MG63 (cell line): ENCODE results near the gene ZSCAN9. TPM values are rescaled to one million over a fixed set of nuclear protein-coding genes. Genes with fewer than 3 reads are reported as not detected.
A peak's percentile ranks its signal among the peaks of the same experiment; 100 is the strongest.

Source experiments
- DNase-seq: peaks from one replicate; pipeline ENCODE4 v3.0.0-alpha.2; 2020
- H3K27me3 ChIP-seq: fragments of 250-450 bp; sonication (Bioruptor Pico); 2 replicates; pipeline ENCODE4 v1.5.1; 2020; ENCODE audit warnings: mild to moderate bottlenecking, moderate library complexity
- H3K36me3 ChIP-seq: fragments of 250-450 bp; sonication (Bioruptor Pico); 2 replicates; pipeline ENCODE4 v1.5.1; 2020; ENCODE audit warnings: mild to moderate bottlenecking, moderate library complexity
- H3K4me3 ChIP-seq: fragments of 250-450 bp; sonication (Bioruptor Pico); 2 replicates; pipeline ENCODE4 v1.5.1; 2020; ENCODE audit warnings: mild to moderate bottlenecking, moderate library complexity
- H3K9me3 ChIP-seq: fragments of 250-450 bp; sonication (Bioruptor Pico); 2 replicates; pipeline ENCODE4 v1.5.1; 2020; ENCODE audit warnings: mild to moderate bottlenecking, moderate library complexity
- total RNA-seq: library from RNA; depleted of rRNA; stranded (reverse); fragments of >200 nt; shearing (Covaris generic); gene quantifications from 2 replicates; pipeline ENCODE4 v1.2.3, GENCODE V29; 2014; ENCODE audit warnings: low replicate concordance

ZSCAN9 gene
- total RNA-seq, 1 experiment from 2014 or later = 6.8 TPM

DNA sequence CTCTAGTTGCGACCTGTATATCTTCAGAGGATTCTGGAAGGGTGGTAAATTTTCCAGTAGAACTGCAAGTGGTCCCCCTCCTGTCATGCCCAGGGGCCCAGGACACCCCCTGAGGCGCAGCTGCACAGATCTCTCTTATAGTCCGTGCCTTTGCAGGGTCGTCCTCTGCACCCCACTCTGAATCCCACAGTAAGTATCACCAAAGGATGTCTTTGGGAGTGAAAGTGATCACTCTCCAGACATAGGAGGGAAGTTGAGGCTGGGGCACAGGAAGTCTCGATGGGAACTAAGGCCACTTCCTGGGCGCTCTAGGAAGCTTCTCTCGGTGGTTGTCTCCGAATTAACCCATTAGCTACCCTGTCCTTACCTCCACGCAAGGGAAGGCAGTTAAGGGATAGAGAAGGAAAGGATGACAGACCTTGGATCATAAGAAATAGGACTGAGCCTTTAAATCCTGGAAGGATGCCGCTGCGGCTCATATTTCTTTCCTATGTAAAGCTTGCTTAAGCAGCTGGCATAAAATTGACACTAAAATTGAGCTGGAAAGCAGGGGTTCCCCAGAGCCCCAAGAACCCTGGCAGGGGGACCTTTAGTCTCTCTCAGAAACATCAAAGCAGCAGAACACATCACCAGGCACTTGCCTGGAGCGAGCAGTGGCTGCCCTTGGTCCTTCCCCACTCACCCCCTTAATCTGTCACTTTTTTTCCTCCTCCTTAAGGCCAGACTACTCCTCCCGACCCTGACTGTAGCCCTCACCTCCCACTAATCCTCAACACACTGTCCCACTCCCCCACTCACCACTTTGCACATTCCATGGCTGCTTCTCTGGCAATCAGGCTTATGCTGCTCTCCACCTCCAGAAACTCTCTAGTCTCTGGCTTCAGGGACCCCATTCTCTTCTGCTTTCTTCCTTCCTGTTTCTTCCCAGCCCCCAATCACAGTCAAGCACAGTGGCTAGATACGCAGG, 27.2 kb downstream of the ZSCAN9 start, which contains the start of gene ZKSCAN4:
Gene ZKSCAN4 (minus strand): TSS at position 261 of the 967 bp plus-strand sequence. CDS start 289 bp downstream, outside the sequence.
- Histone ChIP-seq H3K9me3 (no peaks in the 10 kb centered on the region), H3K36me3 (0 out of 2 replicates have a peak, but pooled peaks cover 2% of the 10 kb centered on the region), H3K4me3 (peak within 1 kb of the TSS; percentile 79), H3K27me3 (no peaks in the 10 kb centered on the region)
- peak; percentile 74 for DNase-seq

DNA sequence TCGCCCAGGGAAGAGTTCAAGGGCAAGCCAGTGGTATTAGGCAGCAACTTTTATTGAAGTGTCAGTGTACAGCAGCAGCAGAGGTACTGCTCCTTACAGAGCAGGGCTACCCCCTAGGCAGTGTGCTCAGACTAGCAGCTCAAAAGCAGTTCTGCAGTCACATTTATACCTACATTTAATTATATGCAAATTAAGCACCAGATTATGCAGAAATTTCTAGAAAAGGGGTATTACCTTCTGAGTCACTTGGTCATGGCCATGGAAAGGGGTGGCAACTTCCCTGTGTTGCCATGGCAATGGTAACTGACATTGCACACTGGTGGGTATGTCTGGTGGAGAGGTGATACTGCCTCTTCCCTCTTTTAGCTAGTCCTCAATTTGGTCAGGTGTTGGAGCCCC, 29.0 kb downstream of the ZSCAN9 start:
- 0 out of 2 replicates have a peak, but pooled peaks cover 2% of the 10 kb centered on the region for H3K36me3 ChIP-seq
- H3K4me3 ChIP-seq = no peak overlapping the region
- H3K9me3 ChIP-seq = no peaks in the 10 kb centered on the region
- no peaks in the 10 kb centered on the region for H3K27me3 ChIP-seq
- DNase-seq = no peak

GRCh38 chr6:28257042-28257441, 32.0 kb downstream of the ZSCAN9 start:
- Histone ChIP-seq H3K27me3 (no peaks in the 10 kb centered on the region), H3K4me3 (no peak overlapping the region), H3K36me3 (no peaks in the 10 kb centered on the region), H3K9me3 (no peaks in the 10 kb centered on the region)
- DNase-seq = no peak

GRCh38 chr6:28258877-28259777, 34.1 kb downstream of the ZSCAN9 start, which contains the start of gene NKAPL:
TSS of gene NKAPL (plus strand) at chr6:28259297. CDS start at chr6:28259372, 75 bp downstream.
- H3K36me3 ChIP-seq = no peaks in the 10 kb centered on the region
- no peak within 1 kb of the TSS for H3K4me3 ChIP-seq
- no peaks in the 10 kb centered on the region for H3K27me3 ChIP-seq
- no peak for DNase-seq
- H3K9me3 ChIP-seq = no peaks in the 10 kb centered on the region

GRCh38 chr6:28263922-28264321, 38.8 kb downstream of the ZSCAN9 start:
- H3K36me3 ChIP-seq = no peaks in the 10 kb centered on the region
- H3K9me3 ChIP-seq = no peaks in the 10 kb centered on the region
- no peaks in the 10 kb centered on the region for H3K27me3 ChIP-seq
- DNase-seq = no peak
- no peak overlapping the region for H3K4me3 ChIP-seq

DNA sequence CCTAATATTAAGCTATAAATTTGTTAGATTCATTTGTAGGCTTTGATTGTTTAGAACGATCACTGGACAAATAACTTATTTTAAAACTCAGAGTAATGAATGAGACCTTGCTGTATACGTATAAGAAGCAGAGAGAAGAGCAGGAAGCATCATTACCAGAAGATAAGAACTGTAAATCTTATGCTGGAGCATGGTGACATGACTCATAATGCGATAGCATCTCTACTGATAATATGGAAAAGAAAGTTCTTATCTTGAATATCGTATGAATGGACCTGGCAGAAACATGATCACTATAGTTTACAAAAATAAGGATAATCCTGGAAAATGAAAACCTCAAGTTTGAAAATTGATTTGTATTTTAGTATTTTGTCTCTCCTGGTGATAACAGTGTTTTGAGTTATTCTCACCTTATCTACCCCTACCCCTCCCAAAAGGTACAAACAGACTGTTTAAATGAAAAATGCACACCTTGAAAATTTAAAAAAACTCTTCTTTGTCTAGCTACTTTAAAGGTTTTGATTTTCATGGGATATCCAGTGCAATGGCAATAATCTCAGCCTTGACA, 39.8 kb downstream of the ZSCAN9 start:
- Histone ChIP-seq H3K4me3 (no peak overlapping the region), H3K27me3 (no peaks in the 10 kb centered on the region), H3K36me3 (0 out of 2 replicates have a peak, but pooled peaks cover under 1% of the 10 kb centered on the region), H3K9me3 (peaks cover 2% of the 10 kb centered on the region)
- DNase-seq = no peak

DNA sequence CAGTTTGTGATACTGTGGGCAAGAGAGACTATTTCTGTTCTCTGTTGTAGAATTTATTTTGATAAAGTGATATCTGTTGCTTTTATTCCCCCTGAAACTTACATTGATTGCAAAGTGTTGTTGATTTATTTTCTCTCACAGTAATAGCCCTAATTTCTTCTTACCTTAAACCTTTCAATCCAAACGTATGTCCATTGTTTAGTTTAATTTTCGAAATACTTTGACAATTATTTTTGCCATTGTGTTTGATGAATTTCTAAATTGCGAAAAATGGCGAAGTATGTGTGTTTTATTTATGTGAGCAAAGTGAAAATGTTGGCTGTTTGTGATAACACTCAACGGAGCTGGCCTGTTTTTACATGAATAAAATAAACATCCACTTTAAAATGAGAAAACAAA, 41.5 kb downstream of the ZSCAN9 start:
- Histone ChIP-seq H3K4me3 (peak overlapping the region; percentile 71), H3K9me3 (peaks cover 2% of the 10 kb centered on the region), H3K27me3 (no peaks in the 10 kb centered on the region), H3K36me3 (0 out of 2 replicates have a peak, but pooled peaks cover 3% of the 10 kb centered on the region)
- no peak for DNase-seq

DNA sequence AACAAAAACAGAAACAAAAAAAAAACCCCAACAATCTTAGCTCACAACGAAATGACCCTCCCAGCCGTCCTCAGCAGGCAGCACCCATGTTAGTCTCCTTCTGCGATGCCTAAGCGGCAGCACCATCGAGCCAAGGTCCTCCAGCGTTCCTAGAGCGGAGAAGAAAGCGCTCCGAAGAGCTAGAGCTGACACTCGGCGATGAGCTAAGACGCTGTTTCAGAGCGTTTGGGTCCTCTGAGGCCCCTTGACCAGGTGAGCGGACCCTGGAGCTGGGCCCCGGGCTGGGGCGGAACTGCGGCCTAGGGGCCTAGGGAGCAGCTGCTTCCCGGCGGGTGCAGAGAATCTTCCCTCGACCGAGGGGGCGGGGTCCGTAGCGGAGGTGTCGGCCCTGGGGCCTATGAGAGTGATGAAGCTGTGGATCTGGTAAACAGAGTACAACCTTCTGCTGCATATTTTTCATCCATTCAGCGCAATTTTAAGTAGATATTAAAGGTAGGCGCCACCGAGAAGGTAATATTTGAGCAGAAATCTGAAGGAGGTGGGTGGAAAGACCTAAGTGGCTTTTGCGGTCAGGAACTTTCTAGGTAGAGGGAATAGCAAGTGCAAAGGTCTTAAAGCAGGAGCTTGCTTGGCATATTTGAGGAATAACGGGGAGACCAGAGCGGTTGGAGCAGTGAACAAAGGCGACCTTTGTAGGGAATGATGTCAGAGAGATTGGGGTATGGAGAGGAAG, 42.1 kb downstream of the ZSCAN9 start, which contains the start of gene ZSCAN26:
Gene ZSCAN26 (plus strand): TSS at position 182 of the 733 bp plus-strand sequence. CDS start 4,777 bp downstream, outside the sequence.
- no peaks in the 10 kb centered on the region for H3K27me3 ChIP-seq
- peaks cover 2% of the 10 kb centered on the region for H3K9me3 ChIP-seq
- peak within 1 kb of the TSS; percentile 71 for H3K4me3 ChIP-seq
- H3K36me3 ChIP-seq = 0 out of 2 replicates have a peak, but pooled peaks cover 3% of the 10 kb centered on the region
- DNase-seq = peak; percentile 81

- Histone ChIP-seq H3K36me3 (peaks cover 5% of the 10 kb centered on the region; the same call in 1 of the 2 replicates), H3K9me3 (peaks cover 2% of the 10 kb centered on the region)
- no peak for DNase-seq
Measured at GRCh38 chr6:28267695-28268059, 42.6 kb downstream of the ZSCAN9 start.

GRCh38 chr6:28269492-28269891, 44.4 kb downstream of the ZSCAN9 start:
- Histone ChIP-seq H3K36me3 (peaks cover 7% of the 10 kb centered on the region; the same call in 1 of the 2 replicates), H3K9me3 (peaks cover 2% of the 10 kb centered on the region), H3K27me3 (no peaks in the 10 kb centered on the region), H3K4me3 (no peak overlapping the region)
- peak; percentile 32 for DNase-seq

More at GRCh38 chr6:28267695-28268059, 42.6 kb downstream of the ZSCAN9 start:
- H3K27me3 ChIP-seq = no peaks in the 10 kb centered on the region
- peak overlapping the region; percentile 71 for H3K4me3 ChIP-seq

GRCh38 chr6:28274888-28275287, 49.8 kb downstream of the ZSCAN9 start:
- H3K36me3 ChIP-seq = peaks cover 12% of the 10 kb centered on the region
- no peak for DNase-seq
- H3K27me3 ChIP-seq = no peaks in the 10 kb centered on the region
- no peak overlapping the region for H3K4me3 ChIP-seq
- no peaks in the 10 kb centered on the region for H3K9me3 ChIP-seq

GRCh38 chr6:28277746-28278145, 52.7 kb downstream of the ZSCAN9 start:
- DNase-seq = no peak
- Histone ChIP-seq H3K27me3 (no peaks in the 10 kb centered on the region), H3K36me3 (peaks cover 8% of the 10 kb centered on the region), H3K9me3 (no peaks in the 10 kb centered on the region), H3K4me3 (no peak overlapping the region)

DNA sequence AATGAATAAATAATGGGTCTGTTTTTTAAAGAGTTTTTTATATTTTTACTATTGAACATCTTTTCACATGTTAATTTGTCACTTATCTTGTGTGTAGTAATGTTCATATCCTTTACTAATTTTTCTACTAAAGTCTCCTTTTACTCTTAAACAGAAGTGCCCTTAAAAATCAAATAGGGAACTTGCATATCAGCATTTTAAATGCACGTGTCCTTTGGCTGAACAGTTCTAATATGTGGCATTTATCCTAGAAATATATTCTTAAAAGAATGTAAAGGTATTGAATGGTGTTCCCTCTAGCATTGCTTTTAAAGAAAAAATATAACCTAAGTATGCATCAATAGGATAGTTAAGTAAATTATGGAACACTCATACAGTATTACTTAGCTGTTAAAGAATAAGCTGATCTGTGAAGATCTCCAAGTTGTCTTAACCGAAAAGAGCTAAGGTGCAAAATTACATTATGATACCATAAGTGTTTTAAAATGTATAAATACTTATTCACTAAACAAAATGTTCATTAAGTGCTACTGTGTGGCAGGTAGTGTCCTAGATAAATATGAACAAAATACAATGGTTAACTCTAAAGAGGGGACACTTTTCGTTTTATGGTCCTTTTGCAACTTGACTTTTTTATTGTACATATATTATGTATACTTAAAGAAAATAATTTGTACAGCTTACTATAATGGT, 55.7 kb downstream of the ZSCAN9 start:
- Histone ChIP-seq H3K9me3 (0 out of 2 replicates have a peak, but pooled peaks cover 4% of the 10 kb centered on the region), H3K27me3 (no peaks in the 10 kb centered on the region), H3K36me3 (peaks cover 11% of the 10 kb centered on the region), H3K4me3 (peak overlapping the region; percentile 67)
- DNase-seq = no peak

GRCh38 chr6:28281288-28282064, 56.4 kb downstream of the ZSCAN9 start, which contains the start of gene PGBD1:
TSS of gene PGBD1 (plus strand) at chr6:28281572. CDS start at chr6:28283814, 2,242 bp downstream.
- H3K9me3 ChIP-seq = 0 out of 2 replicates have a peak, but pooled peaks cover 4% of the 10 kb centered on the region
- H3K4me3 ChIP-seq = peak within 1 kb of the TSS; percentile 67
- DNase-seq = peak; percentile 81
- peaks cover 11% of the 10 kb centered on the region for H3K36me3 ChIP-seq
- H3K27me3 ChIP-seq = no peaks in the 10 kb centered on the region
